Duodenal mucosa (tissue), 2 donors: Measurements from ENCODE around the gene TMCO2.

ENCODE experiments used
- H3K27ac ChIP-seq: one replicate; pipeline ENCODE4 v1.7.0; 2013; ENCODE audit warnings: low read depth, low read length
- H3K27me3 ChIP-seq, 2 donors: one replicate each; pipeline ENCODE4 v1.7.0; 2013; ENCODE audit warnings: low read length in 2 of 2, control low read depth in 1 of 2; ENCODE audit not compliant: insufficient read depth in 2 of 2, control insufficient read depth in 1 of 2
- H3K36me3 ChIP-seq, 2 donors: one replicate each; pipeline ENCODE4 v1.7.0; 2013; ENCODE audit warnings: low read length in 2 of 2, control low read depth in 1 of 2; ENCODE audit not compliant: insufficient read depth in 2 of 2, control insufficient read depth in 1 of 2
- H3K4me1 ChIP-seq, 2 donors: one replicate each; pipeline ENCODE4 v1.7.0; 2013; ENCODE audit warnings: low read length in 2 of 2, control low read depth in 1 of 2; ENCODE audit not compliant: insufficient read depth in 2 of 2, control insufficient read depth in 1 of 2
- H3K4me3 ChIP-seq, 2 donors: one replicate each; pipeline ENCODE4 v1.7.0; 2013; ENCODE audit warnings: low read length in 2 of 2, low read depth in 1 of 2
- H3K9ac ChIP-seq, 2 donors: one replicate each; pipeline ENCODE4 v1.7.0; 2013; ENCODE audit warnings: low read length in 2 of 2, low read depth in 1 of 2
- H3K9me3 ChIP-seq, 2 donors: one replicate each; pipeline ENCODE4 v1.7.0; 2013; ENCODE audit warnings: low read length in 2 of 2, control low read depth in 1 of 2; ENCODE audit not compliant: control insufficient read depth in 1 of 2

Gene TMCO2

GRCh38 chr1:40268211-40268610 lies 20.5 kb downstream of the TMCO2 start:
- Histone ChIP-seq H3K9ac (no peak overlapping the region), H3K27ac (no peak overlapping the region), H3K4me1 (no peaks in the 10 kb centered on the region)

GRCh38 chr1:40270152-40270834 lies 22.6 kb downstream of the TMCO2 start:
- Histone ChIP-seq H3K36me3 (peaks cover 9 to 66% of the 10 kb centered on the region in 2 donors), H3K9ac (no peak overlapping the region), H3K4me1 (peaks cover 0 to 8% of the 10 kb centered on the region in 2 donors), H3K27me3 (no peaks in the 10 kb centered on the region), H3K9me3 (no peaks in the 10 kb centered on the region), H3K4me3 (no peak overlapping the region), H3K27ac (no peak overlapping the region)

More at GRCh38 chr1:40268211-40268610, 20.5 kb downstream of the TMCO2 start:
- Histone ChIP-seq H3K36me3 (peaks cover 4 to 70% of the 10 kb centered on the region in 2 donors), H3K4me3 (no peak overlapping the region), H3K9me3 (no peaks in the 10 kb centered on the region), H3K27me3 (no peaks in the 10 kb centered on the region)

- H3K9ac ChIP-seq, result no peak overlapping the region
- no peak overlapping the region for H3K27ac ChIP-seq
- peaks cover 0 to 8% of the 10 kb centered on the region in 2 donors for H3K4me1 ChIP-seq
- no peaks in the 10 kb centered on the region for H3K27me3 ChIP-seq
- H3K36me3 ChIP-seq, result peaks cover 9 to 64% of the 10 kb centered on the region in 2 donors
- H3K4me3 ChIP-seq, result no peak overlapping the region
- no peaks in the 10 kb centered on the region for H3K9me3 ChIP-seq
Measured at GRCh38 chr1:40272653-40273213, 25.0 kb downstream of the TMCO2 start.

- Histone ChIP-seq H3K36me3 (peaks cover 9 to 56% of the 10 kb centered on the region in 2 donors), H3K4me3 (no peak overlapping the region), H3K4me1 (peaks cover 0 to 8% of the 10 kb centered on the region in 2 donors), H3K9ac (no peak overlapping the region), H3K27ac (no peak overlapping the region), H3K27me3 (no peaks in the 10 kb centered on the region), H3K9me3 (no peaks in the 10 kb centered on the region)
Measured at GRCh38 chr1:40273547-40274166, 25.9 kb downstream of the TMCO2 start.

- Histone ChIP-seq H3K9ac (no peak overlapping the region), H3K4me3 (no peak overlapping the region), H3K9me3 (no peaks in the 10 kb centered on the region), H3K36me3 (peaks cover 5 to 53% of the 10 kb centered on the region in 2 donors), H3K27ac (no peak overlapping the region), H3K4me1 (peaks cover 0 to 8% of the 10 kb centered on the region in 2 donors), H3K27me3 (no peaks in the 10 kb centered on the region)
Measured at GRCh38 chr1:40274331-40274730, 26.6 kb downstream of the TMCO2 start.

GRCh38 chr1:40276122-40276521 lies 28.4 kb downstream of the TMCO2 start:
- Histone ChIP-seq H3K27me3 (no peaks in the 10 kb centered on the region), H3K36me3 (peaks cover 5 to 42% of the 10 kb centered on the region in 2 donors), H3K9ac (no peak overlapping the region), H3K4me1 (peaks cover 0 to 8% of the 10 kb centered on the region in 2 donors), H3K9me3 (no peaks in the 10 kb centered on the region), H3K27ac (no peak overlapping the region), H3K4me3 (no peak overlapping the region)

- no peak overlapping the region for H3K4me3 ChIP-seq
- H3K4me1 ChIP-seq, result no peaks in the 10 kb centered on the region
- no peak overlapping the region for H3K9ac ChIP-seq
- H3K9me3 ChIP-seq, result no peaks in the 10 kb centered on the region
- no peak overlapping the region for H3K27ac ChIP-seq
- H3K36me3 ChIP-seq, result peaks cover 9 to 23% of the 10 kb centered on the region in 2 donors
- H3K27me3 ChIP-seq, result no peaks in the 10 kb centered on the region
Measured at GRCh38 chr1:40281853-40282252, 34.1 kb downstream of the TMCO2 start.

GRCh38 chr1:40291293-40291692 lies 43.6 kb downstream of the TMCO2 start:
- Histone ChIP-seq H3K27ac (no peak overlapping the region), H3K4me3 (no peak overlapping the region), H3K4me1 (no peaks in the 10 kb centered on the region), H3K9me3 (no peaks in the 10 kb centered on the region), H3K9ac (no peak overlapping the region), H3K36me3 (peaks cover 33 to 55% of the 10 kb centered on the region in 2 donors), H3K27me3 (no peaks in the 10 kb centered on the region)

- no peaks in the 10 kb centered on the region for H3K36me3 ChIP-seq
- H3K27me3 ChIP-seq, result no peaks in the 10 kb centered on the region
- no peak overlapping the region for H3K4me3 ChIP-seq
- H3K4me1 ChIP-seq, result no peaks in the 10 kb centered on the region
- no peak overlapping the region for H3K9ac ChIP-seq
- no peak overlapping the region for H3K27ac ChIP-seq
- H3K9me3 ChIP-seq, result no peaks in the 10 kb centered on the region
Measured at GRCh38 chr1:40299366-40300248, 51.9 kb downstream of the TMCO2 start.

- Histone ChIP-seq H3K9me3 (no peaks in the 10 kb centered on the region), H3K4me1 (no peaks in the 10 kb centered on the region), H3K27ac (no peak overlapping the region), H3K36me3 (no peaks in the 10 kb centered on the region), H3K9ac (no peak overlapping the region), H3K27me3 (no peaks in the 10 kb centered on the region), H3K4me3 (no peak overlapping the region)
Measured at GRCh38 chr1:40300249-40300567, 52.5 kb downstream of the TMCO2 start.
